ENCODE data around the gene BRMS1L.

DNA sequence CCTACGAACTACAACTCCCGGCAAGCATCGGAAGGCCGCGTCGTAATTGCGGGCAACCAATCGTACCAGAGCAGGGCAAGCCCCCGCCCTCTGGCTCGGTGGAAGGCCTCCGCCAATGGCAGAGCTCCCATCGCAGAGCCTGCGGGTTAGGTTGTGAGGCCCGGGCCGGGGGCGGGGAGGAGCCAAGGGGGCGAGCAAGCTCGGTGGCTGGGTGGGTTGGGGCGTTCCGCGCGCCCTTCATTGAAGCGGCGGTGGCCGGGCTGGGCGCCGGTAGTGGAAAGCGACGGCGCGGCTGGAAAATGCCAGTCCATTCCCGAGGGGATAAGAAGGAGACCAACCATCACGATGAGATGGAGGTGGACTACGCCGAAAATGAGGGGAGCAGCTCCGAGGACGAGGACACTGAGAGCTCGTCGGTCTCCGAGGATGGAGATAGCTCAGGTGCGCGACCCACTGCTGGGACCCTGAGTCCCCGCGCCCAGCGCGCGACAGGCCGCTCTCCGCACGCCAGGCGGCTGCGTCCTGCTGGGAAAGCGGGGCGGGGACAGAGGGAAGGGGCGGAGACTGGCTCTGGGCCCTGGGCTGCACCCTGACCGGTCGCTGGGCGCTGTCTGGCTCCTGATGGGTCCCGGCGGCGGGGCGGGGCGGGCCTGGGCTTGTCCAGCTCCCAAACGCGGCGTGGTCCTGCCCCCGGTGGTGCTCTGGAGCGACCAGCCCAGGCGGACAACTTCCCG, at the start of gene BRMS1L:
- peak; percentile 90 for TF ChIP-seq POLR2A (IDR thresholded peaks at IDR 0.05; ENCODE audit: low read length)
- no peak for TF ChIP-seq GATA1 (IDR thresholded peaks at IDR 0.05; ENCODE audit: low read depth, low read length)

Measured in erythroblast (primary cell).